OCI-LY7 (cell line): ENCODE measurements around the gene PCGF3.

ENCODE experiments used
- CTCF ChIP-seq: fragments of 200-600 bp; sonication (generic); conservative IDR thresholded peaks from 2 replicates; pipeline ENCODE4 v1.5.1; 2014; ENCODE audit warnings: mild to moderate bottlenecking, antibody characterized with exemption, low read length, moderate library complexity, mixed read lengths
- EZH2phosphoT487 ChIP-seq: fragments of 200-600 bp; sonication (generic); IDR thresholded peaks from 2 replicates; pipeline ENCODE4 v1.6.1; 2018; ENCODE audit warnings: low read depth, borderline replicate concordance, mild to moderate bottlenecking, mixed run types, antibody characterized with exemption, low read length, moderate library complexity, mixed read lengths

DNA sequence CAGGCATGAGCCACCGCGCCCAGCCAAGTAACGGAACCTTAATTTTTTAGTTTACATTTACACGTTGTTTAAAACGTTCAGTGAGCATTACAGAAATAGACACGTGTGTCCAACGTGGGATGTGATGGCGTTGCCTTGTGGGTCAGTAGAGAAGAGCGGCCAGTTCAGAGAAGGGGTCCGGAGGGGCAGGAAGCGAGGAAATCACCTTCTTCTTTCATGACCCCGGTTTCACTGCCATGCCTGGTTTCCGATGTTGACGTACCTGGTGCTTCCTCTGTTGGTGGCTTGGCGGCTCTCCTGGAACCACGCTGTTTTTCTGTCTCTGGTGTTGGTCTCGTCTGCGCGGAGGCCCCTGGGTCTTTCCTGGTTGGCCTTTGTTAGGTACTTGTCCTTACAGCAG, 42.8 kb downstream of the PCGF3 start:
- TF ChIP-seq CTCF (no peak), EZH2phosphoT487 (no peak)
